NCI-H2171 (cell line): ENCODE results near the gene ZNF691.
"Not testable (repeated sequence)": the region's sequence is repeated elsewhere in the genome, so short reads cannot be mapped to it uniquely, and the experiment has no call there.

ENCODE experiments used
- DNase-seq: peaks from one replicate; lab custom pipeline; 2025; lab: John Stamatoyannopoulos, UW

Gene ZNF691

DNA sequence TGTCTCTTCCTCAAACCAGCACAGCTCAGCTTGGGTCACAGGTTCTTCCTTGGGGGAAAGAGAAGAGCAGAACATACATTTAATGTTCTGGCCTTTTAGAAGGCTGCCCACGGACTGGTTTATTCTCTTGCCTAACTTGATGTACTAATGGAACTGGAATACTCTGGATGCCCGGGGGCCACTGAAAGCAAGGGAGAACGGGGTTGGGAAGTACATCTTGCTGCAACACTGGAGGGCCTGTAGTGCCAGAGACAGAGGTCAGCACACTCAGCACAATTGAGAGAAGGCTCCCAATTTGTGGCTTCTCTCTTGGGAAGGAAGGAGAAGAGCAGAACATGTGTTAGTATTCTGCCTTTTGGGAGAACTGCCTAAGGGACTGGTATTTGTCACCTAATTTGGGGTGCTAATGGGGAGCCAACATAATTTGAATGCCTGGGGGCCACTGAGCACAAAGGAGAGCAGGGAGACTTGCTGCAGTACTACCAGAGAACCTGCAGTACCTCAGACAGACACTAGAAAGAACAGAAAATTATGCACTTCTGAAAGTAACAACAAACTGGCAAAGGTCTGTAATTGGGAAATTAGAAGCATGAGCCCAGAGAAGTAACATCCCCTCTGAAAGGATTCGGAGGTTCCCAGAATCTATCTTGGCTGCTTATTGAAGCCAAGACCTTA, 14.1 kb downstream of the ZNF691 start:
- DNase-seq: no peak

DNA sequence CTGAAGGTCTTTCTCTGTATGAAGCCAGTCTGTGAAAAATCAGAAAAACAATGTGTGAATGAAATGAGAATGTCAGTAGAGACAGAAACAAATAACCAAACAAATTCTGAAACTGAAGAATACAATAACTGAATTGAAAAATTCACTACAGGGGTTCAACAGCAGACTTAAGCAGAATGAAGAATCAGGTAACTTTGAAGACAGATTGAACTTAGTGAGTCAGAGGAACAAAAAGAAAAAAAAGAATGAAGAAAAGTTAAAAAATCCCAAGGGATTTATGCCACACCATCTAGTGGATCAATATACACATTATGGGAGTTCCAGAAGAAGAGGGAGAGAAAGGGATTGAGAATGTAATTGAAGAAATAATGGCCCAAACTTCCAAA, 14.6 kb downstream of the ZNF691 start:
- no peak for DNase-seq

DNA sequence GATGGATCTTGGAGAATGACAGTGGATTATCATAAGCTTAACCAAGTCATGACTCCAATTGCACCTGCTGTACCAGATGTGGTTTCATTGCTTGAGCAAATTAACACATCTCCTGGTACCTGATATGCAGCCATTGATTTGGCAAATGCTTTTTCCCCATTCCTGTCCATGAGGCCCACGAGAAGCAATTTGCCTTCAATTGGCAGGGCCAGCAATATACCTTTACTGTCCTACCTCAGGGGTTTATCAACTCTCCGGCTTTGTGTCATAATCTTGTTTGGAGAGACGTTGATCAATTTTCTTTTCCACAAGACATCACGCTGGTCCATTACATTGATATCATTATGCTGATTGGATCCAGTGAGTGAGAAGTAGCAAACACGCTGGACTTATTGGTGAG, 20.1 kb downstream of the ZNF691 start:
- DNase-seq: no peak

DNA sequence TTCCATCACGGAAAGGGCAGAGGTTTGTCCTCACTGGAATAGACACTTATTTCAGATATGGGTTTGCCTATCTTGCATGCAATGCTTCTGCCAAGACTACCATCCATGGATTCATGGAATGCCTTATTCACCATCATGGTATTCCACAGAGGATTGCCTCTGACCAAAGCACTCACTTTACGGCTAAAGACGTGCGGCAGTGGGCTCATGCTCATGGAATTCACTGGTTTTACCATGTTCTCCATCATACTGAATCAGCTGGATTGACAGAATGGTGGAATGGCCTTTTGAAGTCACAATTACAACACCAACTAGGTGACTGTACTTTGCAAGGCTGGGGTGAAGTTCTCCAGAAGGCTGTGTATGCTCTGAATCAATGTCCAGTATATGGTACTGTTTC, 22.1 kb downstream of the ZNF691 start:
- not testable (repeated sequence) for DNase-seq

DNA sequence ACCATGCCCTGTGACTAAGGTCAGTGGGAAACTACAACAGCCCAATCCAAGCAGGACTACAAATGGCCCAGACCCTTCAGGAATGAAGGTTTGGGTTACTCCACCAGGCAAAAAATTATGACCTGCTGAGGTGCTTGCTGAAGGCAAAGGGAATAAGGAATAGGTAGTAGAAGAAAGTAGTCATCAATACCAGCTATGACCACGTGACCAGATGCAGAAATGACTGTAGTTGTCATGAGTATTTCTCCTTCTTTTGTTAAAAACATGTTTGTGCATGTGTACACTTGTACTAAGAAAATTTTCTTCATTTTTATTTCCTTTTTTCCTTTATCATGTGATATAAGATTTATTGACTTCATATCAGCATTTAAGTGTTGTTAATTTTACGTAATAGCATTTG, 22.8 kb downstream of the ZNF691 start:
- not testable (repeated sequence) for DNase-seq

DNA sequence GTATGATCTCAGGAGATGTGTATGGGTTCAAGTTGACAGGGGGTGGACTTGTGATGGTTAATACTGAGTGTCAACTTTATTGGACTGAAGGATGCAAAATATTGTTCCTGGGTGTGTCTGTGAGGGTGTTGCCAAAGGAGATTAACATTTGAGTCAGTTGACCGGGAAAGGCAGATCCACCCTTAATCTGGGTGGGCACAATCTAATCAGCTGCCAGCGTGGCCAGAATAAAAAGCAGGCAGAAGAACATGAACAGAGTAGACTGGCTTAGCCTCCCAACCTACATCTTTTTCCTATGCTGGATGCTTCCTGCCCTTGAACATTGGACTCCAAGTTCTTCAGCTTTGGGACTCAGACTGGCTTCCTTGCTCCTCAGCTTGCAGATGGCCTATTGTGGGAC, 23.3 kb downstream of the ZNF691 start:
- not testable (repeated sequence) for DNase-seq

DNA sequence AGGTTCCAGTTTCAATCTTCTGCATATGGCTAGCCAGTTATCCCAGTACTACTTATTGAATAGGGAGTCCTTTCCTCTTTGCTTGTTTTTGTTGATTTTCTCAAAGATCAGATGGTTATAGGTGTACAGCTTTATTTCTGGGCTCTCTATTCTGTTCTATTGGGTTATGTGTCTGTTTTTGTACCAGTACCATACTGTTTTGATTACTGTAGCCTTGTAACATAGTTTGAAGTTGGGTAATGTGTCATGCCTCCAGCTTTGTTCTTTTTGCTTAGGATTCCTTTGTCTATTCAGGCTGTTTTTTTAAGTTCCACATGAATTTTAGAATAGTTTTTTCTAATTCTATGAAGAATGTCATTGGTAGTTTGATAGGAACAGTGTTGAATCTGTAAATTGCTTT, 26.7 kb downstream of the ZNF691 start:
- not testable (repeated sequence) for DNase-seq

DNA sequence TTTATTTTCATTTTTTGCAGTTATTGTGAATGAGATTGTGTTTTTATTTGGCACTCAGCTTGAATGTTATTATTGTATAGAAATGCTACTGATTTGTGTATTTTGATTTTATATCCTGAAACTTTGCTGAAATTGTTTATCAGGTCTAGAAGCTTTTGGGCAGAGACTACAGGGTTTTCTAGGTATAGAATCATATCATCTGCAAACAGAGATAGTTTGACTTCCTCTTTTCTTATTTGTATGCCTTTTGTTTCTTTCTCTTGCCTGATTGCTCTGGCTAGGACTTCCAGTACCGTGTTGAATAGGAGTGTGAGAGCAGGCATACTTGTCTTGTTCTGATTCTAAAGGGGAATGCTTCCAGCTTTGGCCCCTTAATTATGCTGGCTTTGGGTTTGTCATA, 27.3 kb downstream of the ZNF691 start:
- DNase-seq: no peak

DNA sequence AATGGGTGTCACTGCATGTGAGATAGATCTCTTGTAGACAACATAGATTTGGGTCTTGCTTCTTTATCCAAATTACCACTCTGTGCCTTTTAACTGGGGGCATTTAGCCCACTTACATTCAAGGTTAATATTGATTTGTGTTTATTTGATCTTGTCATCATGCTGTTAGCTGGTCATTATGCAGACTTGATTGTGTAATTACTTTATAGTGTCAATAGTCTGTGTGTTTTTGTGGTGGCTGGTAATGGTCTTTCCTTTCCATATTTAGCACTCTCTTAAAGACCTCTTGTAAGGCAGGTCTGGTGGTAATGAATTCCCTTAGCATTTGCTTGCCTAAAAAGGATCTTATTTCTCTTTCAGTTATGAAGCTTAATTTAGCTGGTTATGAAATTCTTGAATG, 29.6 kb downstream of the ZNF691 start:
- no peak for DNase-seq

DNA sequence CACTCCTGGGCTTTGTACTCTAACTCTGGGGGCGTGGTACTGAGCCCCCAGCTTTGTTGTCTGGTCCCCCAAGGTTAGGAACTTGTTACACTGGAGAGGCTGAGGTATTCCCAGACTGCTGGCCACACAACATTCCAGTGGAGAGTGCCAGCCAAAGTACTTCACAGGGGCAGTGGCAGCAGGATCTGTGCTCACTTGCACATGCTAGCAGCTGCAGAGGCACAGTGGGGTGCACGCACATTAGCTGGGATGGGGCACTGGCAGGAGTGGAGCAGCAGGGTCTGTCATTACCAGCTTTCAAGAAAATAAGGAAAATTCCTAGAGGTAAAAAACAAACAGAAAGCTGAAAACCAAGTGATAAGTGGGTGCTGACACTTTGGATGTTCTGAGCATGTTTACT, 31.0 kb downstream of the ZNF691 start:
- no peak for DNase-seq

DNA sequence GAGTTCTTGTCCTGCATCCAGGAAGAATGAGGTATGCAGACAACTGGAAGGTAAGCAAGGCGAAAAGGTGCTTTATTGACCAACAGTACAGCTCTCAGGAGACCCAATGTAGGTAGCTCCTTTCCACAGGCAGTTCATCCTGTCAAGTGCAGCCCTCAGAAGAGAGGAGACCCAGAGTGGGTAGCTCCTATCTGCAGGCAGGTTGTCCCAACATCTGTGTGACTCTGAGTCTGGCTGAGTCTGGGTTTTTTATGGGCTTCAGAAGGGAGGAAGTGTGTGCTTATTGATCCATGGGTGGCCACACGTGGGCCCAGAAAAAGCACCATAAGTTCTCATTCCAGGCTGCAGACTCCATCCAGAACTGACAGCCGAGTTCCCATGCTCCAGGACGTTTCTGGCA, 34.0 kb downstream of the ZNF691 start:
- no peak for DNase-seq

DNA sequence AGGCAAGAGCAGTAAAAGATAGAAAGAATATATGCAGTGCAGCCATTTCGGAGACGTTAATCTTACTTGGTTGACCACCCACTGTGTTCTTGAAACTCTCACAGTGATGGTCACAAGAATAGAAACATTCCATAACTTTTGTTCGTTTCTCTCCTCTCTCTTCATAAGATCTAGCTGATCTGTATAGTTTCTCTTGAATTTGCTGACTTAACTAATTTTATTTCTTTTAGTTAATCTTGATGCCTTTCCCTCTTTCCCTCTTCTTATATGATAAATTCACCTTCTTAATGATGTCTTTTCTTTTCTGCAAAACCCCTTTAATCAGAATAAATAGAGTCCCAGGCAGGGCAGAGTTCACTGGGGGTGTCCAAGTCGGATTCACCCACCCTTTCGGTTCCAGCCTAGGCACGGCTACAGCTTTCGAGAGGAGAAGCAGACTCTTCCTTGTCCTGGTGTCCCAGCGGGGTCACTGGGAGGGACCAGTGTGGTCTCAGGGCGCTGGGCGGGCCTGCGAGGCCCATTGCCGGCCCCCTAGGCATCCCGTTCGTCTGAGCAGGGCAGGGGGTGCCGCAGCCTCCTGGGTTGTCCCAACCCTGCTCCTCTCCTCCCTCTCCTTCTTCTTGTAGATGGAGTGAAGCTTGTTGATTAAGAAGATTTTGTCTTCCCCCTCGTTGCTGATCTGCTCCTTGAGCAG, 39.8 kb downstream of the ZNF691 start:
- DNase-seq: no peak

DNA sequence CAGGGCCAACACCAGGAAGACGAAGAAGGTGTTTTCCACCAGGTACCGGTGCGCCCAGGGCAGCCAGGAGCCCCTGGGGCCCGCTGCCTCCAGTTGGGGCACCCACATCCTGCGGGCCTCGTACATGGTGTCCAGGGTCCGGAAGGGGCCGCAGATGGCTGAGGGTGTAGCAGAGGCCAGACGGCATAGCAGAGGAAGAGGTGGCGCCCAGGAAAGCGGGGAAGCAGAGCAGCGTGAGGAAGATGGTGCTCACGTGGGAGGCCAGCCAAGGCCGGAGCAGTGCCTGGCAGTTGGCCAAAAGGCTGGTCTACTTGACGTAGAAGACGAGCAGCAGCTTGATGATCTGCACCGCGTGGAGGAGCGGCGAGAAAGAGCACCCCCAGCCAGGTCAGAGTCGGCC, 40.4 kb downstream of the ZNF691 start:
- no peak for DNase-seq

DNA sequence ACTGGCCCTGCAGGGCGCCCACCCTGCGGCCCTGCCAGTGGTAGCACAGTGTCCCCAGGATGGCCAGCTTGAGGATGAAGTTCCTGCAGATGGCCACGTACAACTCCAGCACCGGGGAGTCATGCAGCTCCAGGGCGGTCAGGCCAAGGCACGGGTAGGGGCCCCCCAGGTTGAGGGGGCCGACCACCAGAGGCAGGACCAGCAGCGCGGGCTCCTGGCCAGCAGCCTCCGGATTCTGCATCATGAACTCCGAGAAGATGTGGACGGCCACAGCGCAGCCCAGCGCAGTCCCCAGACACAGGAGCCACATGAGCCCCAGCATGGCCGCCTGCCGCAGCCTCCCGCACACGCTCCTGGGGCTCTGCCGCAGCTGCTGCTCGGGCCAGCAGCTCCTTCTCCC, 41.0 kb downstream of the ZNF691 start:
- no peak for DNase-seq

DNA sequence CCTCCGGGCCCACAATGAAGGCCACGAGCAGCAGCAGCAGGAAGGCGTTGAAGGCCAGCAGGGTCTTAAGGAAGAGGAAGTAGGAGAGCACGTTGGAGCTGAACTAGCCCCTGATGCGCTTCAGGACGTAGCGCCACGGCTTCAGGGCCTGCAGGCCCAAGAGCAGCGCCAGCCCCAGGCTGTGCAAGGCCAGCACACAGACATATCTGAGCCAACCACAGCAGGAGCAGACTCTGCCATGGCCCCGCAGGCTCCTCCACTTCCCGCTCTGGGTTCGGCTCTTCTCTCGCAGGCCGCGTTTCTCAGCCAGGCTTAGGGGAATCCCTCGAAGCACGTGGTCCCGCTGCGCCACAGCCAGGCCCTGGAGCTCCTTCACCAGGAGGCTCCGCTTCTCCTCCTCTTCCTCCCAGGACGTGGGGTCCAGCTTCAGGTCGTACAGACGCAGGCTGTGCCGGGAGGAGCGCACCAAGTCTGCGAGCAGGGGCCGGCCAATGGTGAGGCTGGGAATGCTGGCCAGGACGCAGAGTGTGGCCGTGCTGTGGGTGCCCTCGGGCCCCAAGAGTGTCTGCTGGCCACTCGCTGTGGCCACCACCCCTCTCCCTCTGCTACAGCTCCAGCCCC, 41.7 kb downstream of the ZNF691 start:
- no peak for DNase-seq

DNA sequence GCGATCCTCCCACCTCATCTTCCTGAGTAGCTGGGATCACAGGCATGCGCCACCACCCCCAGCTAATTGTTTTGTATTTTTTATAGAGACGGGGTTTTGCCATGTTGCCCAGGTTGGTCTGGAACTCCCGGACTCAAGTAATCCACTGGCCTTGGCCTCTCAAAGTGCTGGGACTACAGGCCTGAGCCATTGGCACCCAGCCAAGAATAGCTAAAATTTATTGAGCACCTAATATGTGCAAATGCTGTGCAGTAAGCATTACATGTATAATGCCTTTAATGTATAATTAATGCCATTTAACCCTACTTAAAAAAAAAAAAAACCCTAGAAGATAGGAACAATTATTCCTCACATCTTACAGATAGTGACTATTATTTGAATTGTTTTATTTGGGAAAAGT, 42.9 kb downstream of the ZNF691 start:
- DNase-seq: no peak

DNA sequence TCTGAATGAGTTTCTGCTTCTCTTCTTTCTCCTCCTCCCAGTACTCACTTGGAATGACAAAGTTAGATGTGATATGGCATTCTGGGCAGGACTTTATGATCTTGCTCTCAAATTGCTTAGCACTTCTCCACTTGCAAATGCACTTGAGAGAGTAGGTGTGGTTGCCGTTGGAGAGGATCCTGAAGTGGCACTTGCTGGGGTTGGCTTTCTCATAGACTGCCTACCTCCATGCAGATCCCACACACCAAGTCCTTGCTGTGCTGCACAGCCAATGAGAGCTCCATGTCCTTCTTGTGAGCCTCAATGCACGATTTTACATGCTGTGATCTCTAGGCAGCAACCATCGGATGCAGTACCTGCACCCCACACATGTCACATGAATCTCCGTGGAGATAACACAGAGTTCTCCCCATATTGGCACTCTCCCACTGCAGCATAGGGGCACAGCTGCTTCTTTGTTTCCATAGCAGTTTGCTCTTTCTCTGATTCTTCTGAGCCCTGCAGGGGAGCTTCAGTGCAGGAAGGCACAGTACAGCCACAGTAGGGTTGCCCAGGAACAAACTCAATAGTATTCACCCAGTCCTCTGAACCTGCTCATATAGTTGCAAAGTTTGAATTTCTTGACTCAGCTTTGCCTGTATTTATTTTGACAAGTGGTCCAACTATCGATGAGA, 45.2 kb downstream of the ZNF691 start:
- DNase-seq: no peak

DNA sequence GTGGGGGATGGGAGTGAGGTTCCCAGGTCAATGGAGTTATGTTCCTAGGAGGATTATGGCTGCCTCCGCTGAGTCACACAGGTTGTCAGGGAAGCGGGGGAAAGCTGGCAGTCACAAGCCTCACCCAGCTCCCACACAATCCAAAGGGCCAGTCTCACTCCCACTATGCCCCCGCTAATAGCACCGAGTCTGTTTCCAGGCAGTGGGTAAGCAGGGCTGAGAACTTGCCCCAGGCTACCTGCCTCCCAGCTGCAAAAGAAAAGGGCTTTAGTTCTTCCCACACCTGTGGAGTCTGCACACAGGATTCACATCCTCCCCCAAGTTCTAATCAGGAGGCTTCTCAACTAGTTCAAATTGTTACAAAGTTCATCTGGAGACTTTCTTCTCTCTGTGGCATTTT, 53.5 kb downstream of the ZNF691 start:
- not testable (repeated sequence) for DNase-seq
